Thyroid gland (tissue), 4 donors: ENCODE data around the gene CACFD1.

Source experiments
- CTCF ChIP-seq, 6 experiments: fragments of 200-600 bp in 3 of 6; fragments of 450-650 bp in 3 of 6; sonication (generic) in 3 of 6; IDR thresholded peaks; one replicate each; pipeline ENCODE4 v1.5.1; 2016 to 2019; ENCODE audit warnings: antibody characterized with exemption in 6 of 6, mild to moderate bottlenecking in 2 of 6, inconsistent platforms in 1 of 6, moderate library complexity in 1 of 6
- POLR2A ChIP-seq, 2 donors: fragments of 450-650 bp; IDR thresholded peaks; one replicate each; pipeline ENCODE4 v1.6.1; 2017; ENCODE audit warnings: antibody characterized with exemption in 2 of 2, mild to moderate bottlenecking in 2 of 2, moderate library complexity in 1 of 2

- TF ChIP-seq POLR2A (IDR thresholded peaks at IDR 0.05) = no peak
- TF ChIP-seq CTCF (IDR thresholded peaks at IDR 0.05) = no peak
These were observed 5.5 kb upstream of the CACFD1 start for GRCh38 chr9:133454325-133454724.
